Measurements from ENCODE around the gene FTSJ3.

FTSJ3 gene

DNA sequence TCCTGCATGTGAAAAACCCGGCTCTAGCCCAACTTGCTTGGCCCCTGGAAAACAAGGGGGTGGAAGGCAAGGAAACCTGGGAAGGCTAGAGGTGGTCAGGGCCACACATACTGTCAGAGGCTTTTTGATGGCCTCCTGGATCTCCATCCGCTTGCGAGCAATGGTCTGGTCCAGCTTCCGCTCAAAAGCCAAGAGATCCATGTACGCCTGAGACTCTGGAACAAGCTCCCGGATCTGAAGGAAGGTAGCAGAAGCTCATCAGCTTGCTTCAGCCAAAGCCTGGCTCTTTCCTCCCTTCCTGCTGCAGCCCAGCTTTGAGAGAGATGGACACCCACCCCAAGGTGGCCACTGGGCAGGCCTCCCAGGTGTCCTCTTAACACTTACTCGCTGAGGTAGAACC is 9.3 kb upstream of the FTSJ3 start:
- Histone ChIP-seq H3K9ac (ENCODE audit: low read length in 5 of 5) (no peak overlapping the region), H3K4me1 (ENCODE audit: control insufficient read depth in 5 of 5, insufficient read depth in 5 of 5, low read length in 5 of 5) (peaks cover 18 to 63% (median 52%) of the 10 kb centered on the region in 5 donors), H3K9me3 (ENCODE audit: control insufficient read depth in 5 of 5, low read length in 5 of 5) (no peaks in the 10 kb centered on the region), H3K27me3 (ENCODE audit: control insufficient read depth in 5 of 5, insufficient read depth in 4 of 5, low read length in 5 of 5) (no peaks in the 10 kb centered on the region), H3K27ac (ENCODE audit: low read depth, low read length) (no peak overlapping the region), H3K36me3 (ENCODE audit: control insufficient read depth in 5 of 5, insufficient read depth in 5 of 5, low read length in 5 of 5) (peaks cover 0 to 55% (median 51%) of the 10 kb centered on the region in 5 donors), H3K4me3 (ENCODE audit: low read depth in 1 of 5, low read length in 5 of 5) (no peak overlapping the region)

DNA sequence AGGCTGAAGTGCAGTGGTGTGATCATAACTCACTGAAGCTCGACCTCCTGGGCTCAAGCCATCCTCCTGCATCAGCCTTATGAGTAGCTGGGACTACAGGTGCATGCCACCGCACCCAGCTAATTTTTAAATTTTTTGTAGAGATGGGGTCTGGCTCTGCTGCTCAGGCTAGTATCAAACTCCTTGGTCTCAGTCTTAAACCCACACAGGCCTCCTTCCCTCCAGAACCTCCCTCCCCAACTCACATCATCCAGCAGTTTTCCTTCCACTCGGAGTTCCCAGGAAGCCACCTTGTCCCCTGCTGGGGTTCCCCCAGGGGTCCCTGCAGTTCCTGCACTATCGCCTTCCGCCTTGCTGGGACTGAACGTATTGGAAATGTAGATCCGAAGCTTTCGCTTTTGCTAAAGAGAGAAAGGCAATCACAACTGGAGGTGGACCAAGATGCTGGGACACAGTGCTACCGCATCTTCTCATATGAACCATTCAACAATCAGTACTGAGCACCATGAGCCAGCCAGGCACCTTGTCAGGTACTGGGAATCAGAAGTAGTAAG is 7.8 kb upstream of the FTSJ3 start:
- Histone ChIP-seq H3K36me3 (ENCODE audit: control insufficient read depth in 5 of 5, insufficient read depth in 5 of 5, low read length in 5 of 5) (peaks cover 0 to 71% (median 67%) of the 10 kb centered on the region in 5 donors), H3K4me1 (ENCODE audit: control insufficient read depth in 5 of 5, insufficient read depth in 5 of 5, low read length in 5 of 5) (peaks cover 11 to 48% (median 36%) of the 10 kb centered on the region in 5 donors), H3K27me3 (ENCODE audit: control insufficient read depth in 5 of 5, insufficient read depth in 4 of 5, low read length in 5 of 5) (no peaks in the 10 kb centered on the region), H3K27ac (ENCODE audit: low read depth, low read length) (no peak overlapping the region), H3K9me3 (ENCODE audit: control insufficient read depth in 5 of 5, low read length in 5 of 5) (no peaks in the 10 kb centered on the region), H3K9ac (ENCODE audit: low read length in 5 of 5) (no peak overlapping the region), H3K4me3 (ENCODE audit: low read depth in 1 of 5, low read length in 5 of 5) (no peak overlapping the region)

DNA sequence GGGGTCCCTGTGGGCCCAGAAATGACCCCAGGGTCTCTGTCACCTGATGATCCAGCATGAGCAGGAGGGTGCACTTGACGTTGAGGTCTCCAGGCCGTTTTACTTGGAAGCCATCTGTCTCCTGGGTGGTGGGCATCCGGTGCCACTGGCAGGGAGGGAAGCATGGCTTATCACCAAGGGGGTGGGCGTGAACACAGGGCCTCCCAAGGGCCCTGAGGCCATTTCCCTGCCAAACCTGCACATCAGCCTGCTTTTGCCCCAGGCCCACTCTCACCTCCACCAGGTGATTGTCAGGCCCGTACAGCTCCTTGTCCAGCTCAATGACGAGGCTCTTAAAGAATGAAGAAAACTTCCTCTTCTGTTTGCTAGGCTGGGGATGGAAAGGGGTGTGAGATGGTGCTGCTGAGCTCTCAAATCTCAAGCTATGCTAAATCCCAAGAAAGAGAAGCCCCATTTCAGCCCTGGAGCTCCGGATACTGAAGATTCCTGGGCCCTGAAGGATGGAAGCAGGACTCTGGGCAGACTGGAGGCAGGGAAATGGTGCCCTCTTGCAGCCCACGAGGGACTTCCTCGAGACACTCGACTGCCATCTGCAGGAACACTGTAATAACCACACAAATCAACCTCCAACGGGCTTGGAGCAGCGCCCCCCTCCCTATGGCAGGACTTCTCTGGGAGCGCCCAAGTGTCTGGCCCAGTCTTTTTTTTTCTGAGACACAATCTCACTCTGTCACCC is 7.1 kb upstream of the FTSJ3 start:
- Histone ChIP-seq H3K27me3 (ENCODE audit: control insufficient read depth in 5 of 5, insufficient read depth in 4 of 5, low read length in 5 of 5) (no peaks in the 10 kb centered on the region), H3K9ac (ENCODE audit: low read length in 5 of 5) (no peak overlapping the region), H3K27ac (ENCODE audit: low read depth, low read length) (no peak overlapping the region), H3K4me1 (ENCODE audit: control insufficient read depth in 5 of 5, insufficient read depth in 5 of 5, low read length in 5 of 5) (peaks cover 11 to 41% (median 31%) of the 10 kb centered on the region in 5 donors), H3K4me3 (ENCODE audit: low read depth in 1 of 5, low read length in 5 of 5) (no peak overlapping the region), H3K36me3 (ENCODE audit: control insufficient read depth in 5 of 5, insufficient read depth in 5 of 5, low read length in 5 of 5) (peaks cover 0 to 77% (median 74%) of the 10 kb centered on the region in 5 donors), H3K9me3 (ENCODE audit: control insufficient read depth in 5 of 5, low read length in 5 of 5) (no peaks in the 10 kb centered on the region)

DNA sequence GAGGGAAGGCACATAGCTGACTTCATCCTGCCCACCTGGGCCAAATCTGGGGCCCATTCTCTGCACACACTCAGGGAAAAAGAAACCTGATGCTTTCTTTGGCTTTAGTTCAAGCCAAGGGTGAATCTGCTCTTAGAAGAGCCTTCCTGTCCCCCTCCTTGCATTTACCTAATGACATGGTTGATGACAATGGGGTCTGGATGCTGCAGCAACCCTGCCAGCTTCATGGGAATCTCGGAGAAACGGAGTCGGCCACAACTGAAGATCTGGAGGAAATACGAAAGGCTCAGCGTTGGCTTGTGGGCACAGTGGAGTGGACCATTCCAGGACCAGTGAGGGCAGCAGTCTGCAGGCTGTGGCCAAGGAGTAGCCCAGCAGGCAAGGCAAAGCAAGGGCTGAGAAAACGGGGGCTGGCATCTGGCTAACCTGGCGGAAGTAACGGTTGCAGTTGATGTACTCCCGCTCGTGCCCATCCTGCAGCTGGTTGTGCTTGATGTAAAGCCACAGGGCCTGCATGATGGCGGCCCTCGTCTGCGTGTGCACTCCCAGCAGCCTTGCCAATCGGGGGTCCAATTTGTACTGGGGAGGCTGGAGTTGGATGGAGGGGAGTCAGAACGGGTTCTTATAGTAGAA is 6.4 kb upstream of the FTSJ3 start:
- Histone ChIP-seq H3K4me3 (ENCODE audit: low read depth in 1 of 5, low read length in 5 of 5) (no peak overlapping the region), H3K9me3 (ENCODE audit: control insufficient read depth in 5 of 5, low read length in 5 of 5) (no peaks in the 10 kb centered on the region), H3K4me1 (ENCODE audit: control insufficient read depth in 5 of 5, insufficient read depth in 5 of 5, low read length in 5 of 5) (peaks cover 9 to 36% (median 23%) of the 10 kb centered on the region in 5 donors), H3K27ac (ENCODE audit: low read depth, low read length) (no peak overlapping the region), H3K36me3 (ENCODE audit: control insufficient read depth in 5 of 5, insufficient read depth in 5 of 5, low read length in 5 of 5) (peaks cover 0 to 84% (median 80%) of the 10 kb centered on the region in 5 donors), H3K27me3 (ENCODE audit: control insufficient read depth in 5 of 5, insufficient read depth in 4 of 5, low read length in 5 of 5) (no peaks in the 10 kb centered on the region), H3K9ac (ENCODE audit: low read length in 5 of 5) (no peak overlapping the region)

DNA sequence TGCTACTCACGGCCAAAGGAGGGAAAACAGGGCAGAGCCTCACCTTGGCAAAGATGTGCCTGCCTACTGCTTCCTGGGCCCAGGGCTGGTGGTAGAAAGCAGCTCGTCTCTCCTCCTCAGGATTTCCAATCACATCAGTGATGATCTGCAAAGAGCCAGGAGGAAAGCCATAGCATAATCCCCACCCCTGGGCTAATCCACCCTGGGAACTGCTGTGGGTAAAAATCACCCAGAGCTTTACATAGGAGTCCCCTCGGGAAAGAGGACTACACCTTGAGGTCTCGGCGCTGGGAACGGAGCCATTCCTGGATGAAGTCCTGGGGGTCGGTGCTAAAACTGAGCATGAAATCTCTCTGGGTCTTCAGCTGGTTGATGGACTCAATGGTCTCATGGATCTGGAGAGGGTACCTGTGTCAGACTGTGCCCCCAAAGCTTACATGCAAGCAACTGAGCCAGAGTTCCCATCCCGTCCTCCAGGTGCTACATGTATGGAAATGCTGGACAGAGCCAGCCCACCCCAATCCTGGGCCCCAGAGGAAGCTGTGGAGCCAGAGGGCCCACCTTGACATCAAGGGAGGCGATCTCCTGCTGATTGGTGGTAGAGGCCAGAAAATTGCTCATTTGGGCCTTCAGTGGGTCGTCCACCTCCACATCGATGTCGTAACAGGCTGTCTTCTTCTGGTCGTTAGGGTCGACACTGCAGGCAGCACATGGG is 5.7 kb upstream of the FTSJ3 start:
- no peaks in the 10 kb centered on the region for H3K9me3 ChIP-seq (ENCODE audit: control insufficient read depth in 5 of 5, low read length in 5 of 5)
- peaks cover 0 to 84% (median 80%) of the 10 kb centered on the region in 5 donors for H3K36me3 ChIP-seq (ENCODE audit: control insufficient read depth in 5 of 5, insufficient read depth in 5 of 5, low read length in 5 of 5)
- H3K9ac ChIP-seq (ENCODE audit: low read length in 5 of 5) = no peak overlapping the region
- no peak overlapping the region for H3K4me3 ChIP-seq (ENCODE audit: low read depth in 1 of 5, low read length in 5 of 5)
- no peak overlapping the region for H3K27ac ChIP-seq (ENCODE audit: low read depth, low read length)
- peaks cover 8 to 36% (median 22%) of the 10 kb centered on the region in 5 donors for H3K4me1 ChIP-seq (ENCODE audit: control insufficient read depth in 5 of 5, insufficient read depth in 5 of 5, low read length in 5 of 5)
- no peaks in the 10 kb centered on the region for H3K27me3 ChIP-seq (ENCODE audit: control insufficient read depth in 5 of 5, insufficient read depth in 4 of 5, low read length in 5 of 5)

DNA sequence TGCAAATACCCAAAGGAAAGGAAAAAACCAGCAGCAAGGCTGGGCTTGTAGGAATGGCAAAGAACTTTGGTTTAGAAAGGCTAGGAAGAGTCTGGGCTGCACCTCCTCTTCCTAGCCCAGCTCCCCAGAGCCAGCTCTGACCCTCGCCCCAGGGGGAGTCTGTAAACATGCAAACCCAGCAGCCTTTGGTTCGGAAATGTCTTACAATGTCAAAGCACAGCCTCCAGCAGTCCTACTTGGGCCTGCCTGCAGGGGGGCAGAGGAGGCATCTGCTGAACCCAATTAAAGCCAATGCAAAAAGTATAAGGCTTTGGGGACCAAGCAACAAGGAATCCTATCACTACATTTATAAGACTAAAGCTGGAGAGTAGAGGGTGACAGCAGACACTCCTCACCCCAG is 5.0 kb upstream of the FTSJ3 start:
- H3K9me3 ChIP-seq (ENCODE audit: control insufficient read depth in 5 of 5, low read length in 5 of 5) = no peaks in the 10 kb centered on the region
- no peak overlapping the region for H3K4me3 ChIP-seq (ENCODE audit: low read depth in 1 of 5, low read length in 5 of 5)
- H3K9ac ChIP-seq (ENCODE audit: low read length in 5 of 5) = no peak overlapping the region
- peaks cover 0 to 83% (median 78%) of the 10 kb centered on the region in 5 donors for H3K36me3 ChIP-seq (ENCODE audit: control insufficient read depth in 5 of 5, insufficient read depth in 5 of 5, low read length in 5 of 5)
- no peak overlapping the region for H3K27ac ChIP-seq (ENCODE audit: low read depth, low read length)
- no peaks in the 10 kb centered on the region for H3K27me3 ChIP-seq (ENCODE audit: control insufficient read depth in 5 of 5, insufficient read depth in 4 of 5, low read length in 5 of 5)
- peaks cover 8 to 36% (median 21%) of the 10 kb centered on the region in 5 donors for H3K4me1 ChIP-seq (ENCODE audit: control insufficient read depth in 5 of 5, insufficient read depth in 5 of 5, low read length in 5 of 5)

DNA sequence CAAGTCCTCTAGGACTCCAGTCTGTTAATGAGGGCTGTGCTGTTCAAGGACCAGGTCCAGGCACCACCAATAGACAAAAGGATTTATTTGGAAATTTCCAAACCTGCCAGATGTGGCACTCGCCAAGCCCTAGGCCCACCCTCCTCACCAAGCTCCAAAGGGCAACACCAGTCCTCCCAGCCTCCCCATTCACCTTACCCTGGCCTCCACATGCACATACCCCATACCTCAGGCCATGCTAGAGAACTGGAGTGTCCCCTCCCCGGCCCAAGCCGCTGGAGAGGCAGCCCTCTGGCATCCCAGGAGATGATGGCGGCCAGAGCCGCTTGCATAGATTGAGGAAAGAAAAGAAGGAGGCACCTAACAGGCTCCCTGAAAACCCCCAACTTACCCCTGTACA is 4.6 kb upstream of the FTSJ3 start:
- H3K4me1 ChIP-seq (ENCODE audit: control insufficient read depth in 5 of 5, insufficient read depth in 5 of 5, low read length in 5 of 5) = peaks cover 8 to 32% (median 17%) of the 10 kb centered on the region in 5 donors
- peaks cover 0 to 79% (median 77%) of the 10 kb centered on the region in 5 donors for H3K36me3 ChIP-seq (ENCODE audit: control insufficient read depth in 5 of 5, insufficient read depth in 5 of 5, low read length in 5 of 5)
- H3K27me3 ChIP-seq (ENCODE audit: control insufficient read depth in 5 of 5, insufficient read depth in 4 of 5, low read length in 5 of 5) = no peaks in the 10 kb centered on the region
- H3K4me3 ChIP-seq (ENCODE audit: low read depth in 1 of 5, low read length in 5 of 5) = no peak overlapping the region
- H3K9me3 ChIP-seq (ENCODE audit: control insufficient read depth in 5 of 5, low read length in 5 of 5) = no peaks in the 10 kb centered on the region
- H3K9ac ChIP-seq (ENCODE audit: low read length in 5 of 5) = no peak overlapping the region
- H3K27ac ChIP-seq (ENCODE audit: low read depth, low read length) = no peak overlapping the region

DNA sequence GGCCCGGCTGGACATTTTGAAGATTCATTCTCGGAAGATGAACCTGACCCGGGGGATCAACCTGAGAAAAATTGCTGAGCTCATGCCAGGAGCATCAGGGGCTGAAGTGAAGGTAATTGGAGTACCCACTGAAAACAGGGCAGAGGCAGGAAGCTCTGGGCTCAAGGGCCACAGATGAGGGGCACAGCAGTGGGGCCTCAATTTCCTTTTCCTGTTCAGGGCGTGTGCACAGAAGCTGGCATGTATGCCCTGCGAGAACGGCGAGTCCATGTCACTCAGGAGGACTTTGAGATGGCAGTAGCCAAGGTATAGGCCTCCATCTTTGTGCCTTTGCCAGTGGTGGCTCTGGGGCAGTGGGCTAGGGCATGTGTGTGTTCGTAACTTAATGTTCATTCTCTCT is 4.0 kb upstream of the FTSJ3 start:
- peaks cover 8 to 33% (median 19%) of the 10 kb centered on the region in 5 donors for H3K4me1 ChIP-seq (ENCODE audit: control insufficient read depth in 5 of 5, insufficient read depth in 5 of 5, low read length in 5 of 5)
- no peak overlapping the region for H3K9ac ChIP-seq (ENCODE audit: low read length in 5 of 5)
- H3K9me3 ChIP-seq (ENCODE audit: control insufficient read depth in 5 of 5, low read length in 5 of 5) = no peaks in the 10 kb centered on the region
- no peak overlapping the region for H3K4me3 ChIP-seq (ENCODE audit: low read depth in 1 of 5, low read length in 5 of 5)
- no peak overlapping the region for H3K27ac ChIP-seq (ENCODE audit: low read depth, low read length)
- no peaks in the 10 kb centered on the region for H3K27me3 ChIP-seq (ENCODE audit: control insufficient read depth in 5 of 5, insufficient read depth in 4 of 5, low read length in 5 of 5)
- H3K36me3 ChIP-seq (ENCODE audit: control insufficient read depth in 5 of 5, insufficient read depth in 5 of 5, low read length in 5 of 5) = peaks cover 0 to 74% (median 72%) of the 10 kb centered on the region in 5 donors

DNA sequence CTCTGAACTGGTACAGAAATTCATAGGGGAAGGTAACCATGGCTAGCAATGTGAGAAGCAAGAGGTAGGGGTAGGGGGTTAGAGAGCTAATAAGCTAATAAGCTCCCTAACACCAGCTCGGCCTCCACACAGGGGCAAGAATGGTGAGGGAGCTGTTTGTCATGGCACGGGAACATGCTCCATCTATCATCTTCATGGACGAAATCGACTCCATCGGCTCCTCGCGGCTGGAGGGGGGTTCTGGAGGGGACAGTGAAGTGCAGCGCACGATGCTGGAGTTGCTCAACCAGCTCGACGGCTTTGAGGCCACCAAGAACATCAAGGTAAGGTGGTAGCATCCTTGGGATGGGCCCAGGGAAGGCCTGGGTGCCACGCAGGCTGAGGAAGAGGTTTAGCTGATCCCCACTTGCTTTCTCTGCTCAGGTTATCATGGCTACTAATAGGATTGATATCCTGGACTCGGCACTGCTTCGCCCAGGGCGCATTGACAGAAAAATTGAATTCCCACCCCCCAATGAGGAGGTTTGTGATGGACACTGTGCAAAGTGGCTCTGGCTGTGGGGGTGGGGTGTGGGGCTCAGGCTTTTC is 3.5 kb upstream of the FTSJ3 start:
- Histone ChIP-seq H3K27ac (ENCODE audit: low read depth, low read length) (no peak overlapping the region), H3K36me3 (ENCODE audit: control insufficient read depth in 5 of 5, insufficient read depth in 5 of 5, low read length in 5 of 5) (peaks cover 0 to 70% (median 68%) of the 10 kb centered on the region in 5 donors), H3K27me3 (ENCODE audit: control insufficient read depth in 5 of 5, insufficient read depth in 4 of 5, low read length in 5 of 5) (no peaks in the 10 kb centered on the region), H3K9ac (ENCODE audit: low read length in 5 of 5) (no peak overlapping the region), H3K4me1 (ENCODE audit: control insufficient read depth in 5 of 5, insufficient read depth in 5 of 5, low read length in 5 of 5) (peaks cover 12 to 39% (median 24%) of the 10 kb centered on the region in 5 donors), H3K4me3 (ENCODE audit: low read depth in 1 of 5, low read length in 5 of 5) (no peak overlapping the region), H3K9me3 (ENCODE audit: control insufficient read depth in 5 of 5, low read length in 5 of 5) (no peaks in the 10 kb centered on the region)

All from subcutaneous abdominal adipose tissue (tissue), 5 donors.